ENCODE data around the gene MGMT. TPM values are rescaled to one million over a fixed set of nuclear protein-coding genes. Genes with fewer than 3 reads are reported as not detected.

Gene MGMT
- total RNA-seq, 2 experiments from 2014 or later = 9.0 to 9.6 TPM

DNA sequence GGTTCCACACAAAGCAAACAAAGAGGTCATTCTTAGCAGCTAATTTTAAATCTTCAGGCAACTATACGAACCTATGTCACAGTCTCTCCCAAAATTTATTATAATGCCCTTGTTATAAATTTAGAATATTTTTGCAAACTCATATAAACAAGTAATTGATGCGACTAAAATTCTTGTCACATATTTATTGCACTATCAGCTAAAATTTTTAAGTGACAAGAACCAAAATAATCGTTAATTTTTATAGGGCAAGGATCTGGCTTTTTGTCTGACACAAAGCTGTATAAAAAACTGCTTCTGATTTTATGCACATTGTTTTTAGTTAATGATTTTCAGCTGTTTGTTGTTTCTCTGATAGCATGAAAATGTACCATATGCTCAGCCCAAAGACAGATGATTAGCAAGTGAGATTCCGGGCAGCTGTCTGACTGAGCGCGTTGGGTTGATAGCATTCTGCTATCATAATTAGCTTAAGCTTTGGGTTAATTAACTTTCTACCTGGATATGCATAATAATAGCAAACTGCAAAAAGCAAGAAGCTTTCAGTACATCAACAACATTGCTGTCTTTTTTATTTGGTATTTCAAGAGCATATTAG, 136.0 kb downstream of the MGMT start:
- no peak for DNase-seq
- H3K27ac Mint-ChIP-seq = no peak overlapping the region
- Histone ChIP-seq H3K9me3 (ENCODE audit: control insufficient read depth in 1 of 2, insufficient read depth in 1 of 2, low read length in 2 of 2) (peaks cover 0 to 8% of the 10 kb centered on the region in 2 experiments), H3K4me3 (ENCODE audit: low read length) (no peak overlapping the region), H3K4me1 (ENCODE audit: insufficient read depth, low read length) (no peaks in the 10 kb centered on the region), H3K27ac (ENCODE audit: low read depth in 1 of 2, low read length in 2 of 2) (no peak overlapping the region), H3K27me3 (ENCODE audit: control insufficient read depth in 1 of 2, insufficient read depth in 2 of 2, low read length in 2 of 2) (no peaks in the 10 kb centered on the region), H3K36me3 (ENCODE audit: insufficient read depth, low read length) (no peaks in the 10 kb centered on the region)
- H3K27me3 Mint-ChIP-seq = no peaks in the 10 kb centered on the region
- ChIA-PET CTCF (no interaction called here), POLR2A (no interaction called here)
- H3K9me3 Mint-ChIP-seq = no peaks in the 10 kb centered on the region
- TF ChIP-seq, protein P1, sequence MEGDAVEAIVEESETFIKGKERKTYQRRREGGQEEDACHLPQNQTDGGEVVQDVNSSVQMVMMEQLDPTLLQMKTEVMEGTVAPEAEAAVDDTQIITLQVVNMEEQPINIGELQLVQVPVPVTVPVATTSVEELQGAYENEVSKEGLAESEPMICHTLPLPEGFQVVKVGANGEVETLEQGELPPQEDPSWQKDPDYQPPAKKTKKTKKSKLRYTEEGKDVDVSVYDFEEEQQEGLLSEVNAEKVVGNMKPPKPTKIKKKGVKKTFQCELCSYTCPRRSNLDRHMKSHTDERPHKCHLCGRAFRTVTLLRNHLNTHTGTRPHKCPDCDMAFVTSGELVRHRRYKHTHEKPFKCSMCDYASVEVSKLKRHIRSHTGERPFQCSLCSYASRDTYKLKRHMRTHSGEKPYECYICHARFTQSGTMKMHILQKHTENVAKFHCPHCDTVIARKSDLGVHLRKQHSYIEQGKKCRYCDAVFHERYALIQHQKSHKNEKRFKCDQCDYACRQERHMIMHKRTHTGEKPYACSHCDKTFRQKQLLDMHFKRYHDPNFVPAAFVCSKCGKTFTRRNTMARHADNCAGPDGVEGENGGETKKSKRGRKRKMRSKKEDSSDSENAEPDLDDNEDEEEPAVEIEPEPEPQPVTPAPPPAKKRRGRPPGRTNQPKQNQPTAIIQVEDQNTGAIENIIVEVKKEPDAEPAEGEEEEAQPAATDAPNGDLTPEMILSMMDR (IDR thresholded peaks at IDR 0.05) = no peak
- H3K36me3 Mint-ChIP-seq (ENCODE audit: low read depth) = peaks cover 70% of the 10 kb centered on the region
- no peak for ATAC-seq (ENCODE audit: poor library complexity)
- no peak overlapping the region for H3K4me3 Mint-ChIP-seq
- no peaks in the 10 kb centered on the region for H3K4me1 Mint-ChIP-seq (ENCODE audit: low read depth)
- intact Hi-C loops (cut with DNase I, micrococcal nuclease) = no loop called here

DNA sequence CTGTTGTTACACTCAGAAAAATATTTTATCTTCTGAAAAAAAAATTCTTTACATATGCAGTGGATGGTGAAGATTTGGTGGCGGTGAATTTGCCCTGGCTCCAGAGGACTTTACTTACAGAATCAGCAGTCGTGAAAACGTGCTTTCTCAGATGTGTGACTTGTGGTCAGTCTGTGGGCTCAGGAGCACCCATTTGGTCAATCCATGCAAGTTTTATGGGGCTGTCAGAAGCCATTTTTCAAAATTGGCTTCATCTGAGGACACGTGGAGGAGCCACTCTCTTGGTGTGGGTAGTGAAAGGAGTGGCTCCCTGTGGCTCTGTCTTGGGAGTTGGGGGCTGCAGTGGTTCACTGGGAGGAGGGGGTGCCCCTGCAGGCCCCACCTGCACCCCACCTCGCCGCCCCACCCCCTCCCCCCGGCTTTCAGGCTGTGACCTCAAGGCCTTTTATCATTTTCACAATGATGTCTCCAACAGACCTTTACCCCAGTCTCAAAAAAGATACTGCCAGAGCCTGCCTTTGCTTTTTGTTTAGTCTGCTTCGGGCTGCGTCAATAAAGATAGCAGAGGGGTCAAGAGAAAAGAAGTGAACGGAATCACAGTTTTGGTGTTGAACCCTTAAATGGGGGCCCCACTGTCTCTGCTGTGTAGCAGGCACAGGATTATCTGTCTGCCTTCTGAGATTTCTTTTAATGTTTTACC, 137.4 kb downstream of the MGMT start:
- H3K4me1 Mint-ChIP-seq (ENCODE audit: low read depth) = no peaks in the 10 kb centered on the region
- no peaks in the 10 kb centered on the region for H3K27me3 Mint-ChIP-seq
- H3K27ac ChIP-seq (ENCODE audit: low read depth in 1 of 2, low read length in 2 of 2) = no peak overlapping the region
- no peaks in the 10 kb centered on the region for H3K9me3 Mint-ChIP-seq
- POLR2A ChIA-PET = no interaction called here
- CTCF ChIA-PET = no interaction called here
- H3K27ac Mint-ChIP-seq = no peak overlapping the region
- no peak for ATAC-seq (ENCODE audit: poor library complexity)
- H3K27me3 ChIP-seq (ENCODE audit: control insufficient read depth in 1 of 2, insufficient read depth in 2 of 2, low read length in 2 of 2) = no peaks in the 10 kb centered on the region
- no peaks in the 10 kb centered on the region for H3K4me1 ChIP-seq (ENCODE audit: insufficient read depth, low read length)
- no peaks in the 10 kb centered on the region for H3K36me3 ChIP-seq (ENCODE audit: insufficient read depth, low read length)
- peaks cover 59% of the 10 kb centered on the region for H3K36me3 Mint-ChIP-seq (ENCODE audit: low read depth)
- H3K9me3 ChIP-seq (ENCODE audit: control insufficient read depth in 1 of 2, insufficient read depth in 1 of 2, low read length in 2 of 2) = peaks cover 0 to 14% of the 10 kb centered on the region in 2 experiments
- intact Hi-C loops (cut with DNase I, micrococcal nuclease) = no loop called here
- TF ChIP-seq, protein P1 (IDR thresholded peaks at IDR 0.05) = no peak
- no peak overlapping the region for H3K4me3 Mint-ChIP-seq
- no peak for DNase-seq
- H3K4me3 ChIP-seq (ENCODE audit: low read length) = no peak overlapping the region

GRCh38 chr10:129605266-129605985, 138.4 kb downstream of the MGMT start:
- POLR2A ChIA-PET = no interaction called here
- no peaks in the 10 kb centered on the region for H3K27me3 Mint-ChIP-seq
- no peak overlapping the region for H3K27ac Mint-ChIP-seq
- Histone ChIP-seq H3K4me1 (ENCODE audit: insufficient read depth, low read length) (no peaks in the 10 kb centered on the region), H3K4me3 (ENCODE audit: low read length) (no peak overlapping the region), H3K27me3 (ENCODE audit: control insufficient read depth in 1 of 2, insufficient read depth in 2 of 2, low read length in 2 of 2) (no peaks in the 10 kb centered on the region), H3K9me3 (ENCODE audit: control insufficient read depth in 1 of 2, insufficient read depth in 1 of 2, low read length in 2 of 2) (peaks cover 0 to 17% of the 10 kb centered on the region in 2 experiments), H3K36me3 (ENCODE audit: insufficient read depth, low read length) (no peaks in the 10 kb centered on the region), H3K27ac (ENCODE audit: low read depth in 1 of 2, low read length in 2 of 2) (no peak overlapping the region)
- H3K9me3 Mint-ChIP-seq = no peaks in the 10 kb centered on the region
- CTCF ChIA-PET = no interaction called here
- DNase-seq (no peak), ATAC-seq (ENCODE audit: poor library complexity) (no peak)
- no peak overlapping the region for H3K4me3 Mint-ChIP-seq
- intact Hi-C loops (cut with DNase I, micrococcal nuclease) = no loop called here
- no peaks in the 10 kb centered on the region for H3K4me1 Mint-ChIP-seq (ENCODE audit: low read depth)
- peaks cover 65% of the 10 kb centered on the region for H3K36me3 Mint-ChIP-seq (ENCODE audit: low read depth)
- TF ChIP-seq, protein P1 (IDR thresholded peaks at IDR 0.05) = no peak
